GM19025 (cell line): ENCODE results near the gene ACOT7.

Source experiments
- ATAC-seq: cut with Tn5 transposase; IDR thresholded peaks from one replicate; pipeline ENCODE4 v1.9.1; 2021; ENCODE audit warnings: mild to moderate bottlenecking, low read depth, moderate library complexity; ENCODE audit not compliant: unreplicated experiment

Gene ACOT7

DNA sequence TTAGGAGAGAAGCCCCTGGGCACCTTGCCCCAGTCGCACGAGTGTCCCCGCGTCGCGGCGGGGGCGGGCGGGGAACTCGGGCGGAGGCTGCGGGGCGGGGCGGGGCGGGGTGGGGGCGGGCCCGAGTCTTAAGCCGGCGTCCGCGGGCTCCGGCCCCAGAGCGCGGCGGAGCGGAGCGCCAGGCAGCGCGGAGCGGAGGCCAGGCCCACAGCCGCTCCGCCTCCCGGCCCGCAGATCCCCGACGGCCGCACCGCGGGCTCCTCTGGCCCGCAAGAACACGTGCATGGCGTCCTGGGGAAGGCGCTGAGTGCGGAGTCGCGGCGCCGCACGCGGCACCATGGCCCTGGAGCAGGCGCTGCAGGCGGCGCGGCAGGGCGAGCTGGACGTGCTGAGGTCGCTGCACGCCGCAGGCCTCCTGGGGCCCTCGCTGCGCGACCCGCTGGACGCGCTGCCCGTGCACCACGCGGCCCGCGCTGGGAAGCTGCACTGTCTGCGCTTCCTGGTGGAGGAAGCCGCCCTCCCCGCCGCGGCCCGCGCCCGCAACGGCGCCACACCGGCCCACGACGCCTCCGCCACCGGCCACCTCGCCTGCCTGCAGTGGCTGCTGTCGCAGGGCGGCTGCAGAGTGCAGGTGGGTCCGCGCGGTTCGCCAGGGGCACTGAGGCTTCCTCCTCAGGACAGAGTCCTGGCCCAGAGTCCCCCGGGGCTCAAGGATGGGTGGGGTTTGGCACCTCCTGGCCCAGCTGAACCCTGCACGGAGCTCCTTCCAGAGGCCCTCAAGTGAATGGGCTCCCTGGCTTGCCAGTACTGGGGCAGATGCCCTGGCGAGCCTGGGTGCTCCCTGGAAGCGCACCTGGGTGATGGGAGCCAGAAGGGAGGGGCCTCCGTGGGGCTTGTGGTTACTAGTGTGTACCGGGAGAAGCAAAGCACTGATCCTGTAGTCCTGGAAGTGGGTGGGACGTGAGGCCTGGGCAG lies 31.3 kb upstream of the ACOT7 start, which contains the start of gene ESPN:
Gene ESPN (plus strand): TSS at position 158 of the 975 bp plus-strand sequence. CDS start 180 bp downstream, at position 338.
- ATAC-seq = no peak

DNA sequence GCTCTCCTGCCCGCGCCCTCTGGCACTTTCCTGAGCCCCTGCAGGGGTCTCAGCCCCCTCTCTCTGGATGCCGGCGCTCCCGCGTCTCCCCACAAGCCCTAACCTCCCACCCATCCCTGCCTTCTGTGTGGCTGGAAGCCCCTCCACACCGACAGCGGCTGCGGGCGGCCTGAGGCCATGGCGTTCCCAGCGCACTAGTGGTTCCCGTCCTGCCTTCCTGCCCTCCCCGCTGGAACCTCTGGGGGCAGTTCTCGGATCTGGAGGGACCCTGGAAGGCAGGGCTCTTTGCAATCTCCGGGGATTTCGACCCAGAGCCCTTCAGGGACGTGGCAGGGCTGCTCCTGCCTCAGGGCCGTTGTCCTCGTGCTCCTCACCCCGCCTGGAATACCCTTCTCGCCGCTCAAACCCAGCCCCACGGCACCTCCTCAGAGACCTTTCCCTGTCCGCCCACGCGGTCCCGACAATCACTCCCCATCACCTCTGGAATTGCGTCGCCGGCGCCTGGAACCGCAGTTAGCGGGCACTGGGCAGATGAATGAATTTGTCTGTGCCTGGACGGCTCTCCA lies 30.5 kb upstream of the ACOT7 start:
- no peak for ATAC-seq

DNA sequence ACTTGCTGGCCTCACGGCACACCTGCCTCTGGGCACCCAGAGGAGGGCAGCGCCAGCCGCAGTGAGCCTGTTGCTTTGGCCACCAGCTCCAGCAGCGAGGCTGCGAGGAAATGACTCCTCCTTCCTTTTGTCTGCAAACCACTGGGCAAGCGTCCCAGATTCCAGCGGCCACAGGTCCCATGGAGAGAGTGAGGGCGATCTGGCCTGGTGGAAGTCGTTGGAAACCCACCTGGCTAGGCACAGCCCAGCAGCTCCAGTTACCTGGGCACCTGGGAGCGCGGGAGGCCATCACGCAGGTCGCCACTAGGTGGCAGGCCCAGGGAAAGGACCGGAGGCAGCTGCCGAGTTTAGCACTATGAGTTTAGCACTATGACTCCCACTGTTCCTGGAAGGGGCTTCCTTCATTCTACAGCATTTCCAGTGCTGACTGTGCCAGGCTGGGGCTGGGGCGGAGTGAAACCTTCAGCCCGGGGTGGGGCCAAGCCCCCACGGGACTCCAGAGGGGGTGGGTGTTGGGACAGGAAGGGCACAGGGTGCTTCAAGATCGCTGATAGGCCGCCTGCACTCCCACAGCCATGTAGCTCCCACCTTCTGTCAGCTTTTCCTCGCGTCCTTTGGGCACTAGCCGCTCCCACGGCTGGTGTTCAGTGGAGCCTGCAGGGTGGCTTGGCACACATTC lies 29.9 kb upstream of the ACOT7 start:
- no peak for ATAC-seq

DNA sequence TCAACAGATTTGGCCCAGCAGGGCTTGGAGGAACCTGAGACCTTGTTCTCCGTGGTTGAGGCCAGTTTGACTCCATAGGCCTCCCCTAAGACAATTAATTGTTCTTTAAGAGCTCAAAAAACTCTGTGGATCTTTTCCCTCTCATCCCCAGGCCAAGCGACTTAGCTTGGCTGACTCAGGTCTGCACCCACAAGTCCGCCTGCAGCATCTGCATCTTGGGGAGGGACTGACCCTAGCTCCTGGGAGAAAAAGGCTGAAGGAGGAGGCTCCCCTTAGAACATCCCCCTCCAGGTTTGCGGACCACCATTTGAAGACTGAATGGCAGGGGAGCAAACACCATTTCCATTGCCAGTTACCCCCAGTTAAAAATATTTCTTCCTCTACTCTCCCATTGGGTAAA lies 27.7 kb upstream of the ACOT7 start:
- ATAC-seq = no peak

DNA sequence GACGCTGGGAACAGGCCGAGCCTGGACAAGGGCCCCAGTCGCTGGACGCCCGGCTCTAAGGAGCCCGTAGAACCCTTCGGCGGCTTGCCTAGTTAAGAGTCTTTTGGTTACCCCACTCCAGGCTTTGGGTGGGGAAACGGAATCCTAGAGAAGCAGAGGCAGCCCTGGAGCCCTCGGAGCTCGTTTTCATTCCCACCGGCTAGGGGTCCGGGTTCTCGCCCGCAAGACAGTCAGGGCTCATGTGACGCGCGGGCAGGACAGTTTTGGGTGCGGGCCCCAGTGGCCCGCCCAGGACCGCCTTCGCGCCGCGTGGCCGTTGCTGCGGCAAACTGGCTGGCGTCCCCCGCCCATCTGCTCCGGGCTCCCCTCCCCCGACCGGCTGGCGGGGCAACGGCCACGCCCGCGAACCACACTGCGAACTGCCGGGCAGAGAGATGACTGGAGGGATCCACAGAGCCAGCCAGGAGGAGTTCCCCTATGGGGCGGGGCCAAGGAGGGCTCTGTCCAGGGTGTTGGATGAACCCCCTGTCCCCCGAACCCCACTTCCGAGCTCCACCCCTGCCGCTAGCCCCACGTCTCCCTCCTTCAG lies 27.0 kb upstream of the ACOT7 start:
- no peak for ATAC-seq

DNA sequence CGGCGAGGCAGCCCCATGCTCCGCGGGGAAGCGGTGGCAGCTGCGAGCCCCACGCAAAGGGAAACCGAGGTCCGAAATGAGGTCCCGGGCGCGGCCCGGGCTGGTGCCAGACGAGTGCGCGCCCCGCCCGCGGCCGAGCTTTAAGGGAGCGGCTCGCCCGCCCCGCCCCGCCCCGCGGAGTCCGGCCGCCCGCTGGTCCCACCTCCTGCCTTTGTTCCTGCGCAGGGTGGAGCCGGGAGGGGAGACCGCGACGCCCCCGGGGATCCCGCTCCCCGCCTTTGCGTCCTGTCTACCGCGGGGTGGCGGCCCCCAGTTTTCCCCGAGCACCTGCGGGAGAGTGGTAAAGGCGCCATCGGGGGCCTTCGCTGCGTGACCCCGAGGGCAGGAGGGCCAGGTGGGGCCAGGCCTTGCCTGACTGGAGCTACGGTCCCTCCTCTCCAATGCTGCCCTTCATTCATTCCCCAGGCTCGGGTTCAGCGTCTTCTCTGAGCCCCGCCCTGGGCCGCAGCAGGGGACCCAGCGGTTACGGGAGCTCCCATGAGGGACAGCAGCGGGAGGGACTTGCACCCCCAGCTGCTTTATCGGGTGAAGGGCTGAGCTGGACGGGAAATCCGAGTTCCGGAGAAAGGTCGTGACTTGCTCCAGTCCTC lies 26.4 kb upstream of the ACOT7 start, which contains the start of gene HES2:
Gene HES2 (minus strand): TSS at position 116 of the 650 bp plus-strand sequence. CDS start 99 bp downstream, at position 17.
- ATAC-seq = no peak

DNA sequence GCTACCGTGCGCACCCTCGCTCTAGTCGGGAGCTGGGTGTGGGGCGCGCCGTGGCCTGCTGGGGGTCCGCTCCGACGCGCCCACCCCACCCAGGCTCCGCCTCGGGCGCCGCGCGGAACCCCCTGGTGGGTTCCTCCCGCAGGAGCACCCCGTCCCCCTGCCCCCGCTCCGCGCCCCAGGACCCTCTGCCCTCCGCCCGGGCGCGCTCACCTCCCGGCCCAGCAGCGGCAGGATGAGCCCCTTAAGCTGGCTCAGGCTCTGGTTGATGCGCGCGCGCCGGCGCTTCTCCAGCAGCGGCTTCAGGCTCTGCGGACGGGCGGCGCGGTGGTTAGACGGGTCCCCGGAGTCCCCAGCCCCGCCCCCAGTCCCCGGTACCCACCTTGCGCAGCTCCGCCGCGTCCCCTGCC lies 25.8 kb upstream of the ACOT7 start:
- ATAC-seq = no peak

DNA sequence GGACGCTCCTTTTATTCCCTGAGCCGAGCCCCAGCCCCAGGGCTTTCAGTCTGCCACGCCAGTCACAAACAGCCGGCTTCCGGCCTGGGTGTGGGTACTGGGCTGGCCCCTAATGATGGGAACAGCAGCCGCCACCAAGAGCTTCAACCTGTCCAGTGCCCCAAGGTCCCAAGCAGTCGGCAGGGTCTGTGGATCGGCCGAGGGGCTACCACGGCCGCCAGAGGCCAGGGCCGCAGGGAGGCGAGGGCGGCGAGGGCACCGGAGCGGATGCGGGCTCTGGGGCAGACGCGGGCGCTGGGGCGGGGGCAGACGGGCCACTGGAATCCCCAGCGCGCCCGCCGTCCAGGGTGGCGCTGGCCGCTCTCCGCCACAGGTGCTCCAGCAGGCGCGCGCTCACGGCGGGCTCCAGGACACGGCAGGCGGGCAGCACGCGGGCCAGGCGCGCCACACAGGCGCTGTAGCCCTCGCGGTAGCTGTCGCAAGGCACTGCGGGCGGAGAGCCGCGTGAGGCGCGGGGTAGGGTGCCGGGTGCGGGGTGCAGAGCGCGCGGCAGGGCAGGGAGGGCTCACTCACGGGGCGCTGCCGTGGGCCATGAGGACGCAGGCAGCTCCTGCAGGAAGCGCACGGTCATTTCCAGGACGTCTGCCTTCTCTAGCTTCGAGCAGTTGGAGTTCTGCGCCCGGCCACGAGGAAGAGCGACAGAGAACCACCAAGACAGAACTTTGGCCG lies 25.3 kb upstream of the ACOT7 start:
- ATAC-seq = no peak

DNA sequence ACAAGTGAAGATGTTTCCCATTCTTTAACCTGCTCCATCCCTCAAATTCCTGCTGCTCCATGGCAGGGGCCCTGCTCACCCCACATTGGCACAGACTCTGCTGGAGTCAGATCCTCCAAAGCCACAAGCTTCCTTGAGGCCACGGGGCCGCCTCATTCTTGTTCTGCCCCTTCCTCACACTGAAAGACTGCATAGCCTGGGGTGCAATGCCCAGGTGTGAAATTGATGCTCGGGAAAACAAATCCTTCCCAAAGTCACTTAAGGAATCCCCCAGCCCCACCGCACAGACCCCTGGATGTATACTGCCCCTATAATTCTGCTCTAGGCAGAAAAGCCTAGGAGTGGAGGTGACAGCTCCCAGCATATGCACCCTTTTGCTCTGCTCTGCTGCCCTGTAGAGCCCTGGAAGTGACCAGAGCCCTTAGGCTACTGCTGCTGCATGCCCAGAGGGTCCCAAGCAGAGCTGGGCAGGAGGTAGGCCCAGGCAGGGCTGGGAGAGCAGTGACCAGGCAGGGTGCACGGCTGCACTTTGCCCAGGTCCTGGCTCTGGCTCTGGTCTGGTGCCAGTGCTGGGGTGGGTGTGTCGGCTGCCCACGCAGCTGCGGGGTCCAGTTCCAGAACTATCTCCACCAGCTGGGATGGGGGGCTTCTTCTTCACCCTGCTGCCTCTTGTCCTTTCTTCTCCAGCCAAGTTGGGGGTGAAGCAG lies 24.5 kb upstream of the ACOT7 start:
- no peak for ATAC-seq

DNA sequence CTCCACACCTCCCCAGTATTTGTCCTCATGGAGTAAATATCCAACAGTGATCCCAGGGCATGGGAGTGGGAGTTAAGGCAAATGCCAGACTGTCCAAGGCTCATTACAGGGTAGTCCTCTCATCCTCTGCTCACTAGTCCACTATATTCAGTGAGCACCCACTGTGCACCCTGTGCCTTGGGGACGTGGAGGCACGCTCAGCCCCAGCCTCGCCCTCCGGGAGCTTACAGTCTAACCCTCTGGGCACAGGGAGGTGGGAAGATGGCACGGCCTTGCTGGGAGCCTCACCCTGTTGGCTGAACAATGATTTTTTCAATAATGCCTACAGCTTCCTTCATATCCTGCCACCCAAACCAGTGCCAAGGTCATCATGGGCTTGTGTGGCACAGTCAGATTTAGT lies 23.3 kb upstream of the ACOT7 start:
- no peak for ATAC-seq

DNA sequence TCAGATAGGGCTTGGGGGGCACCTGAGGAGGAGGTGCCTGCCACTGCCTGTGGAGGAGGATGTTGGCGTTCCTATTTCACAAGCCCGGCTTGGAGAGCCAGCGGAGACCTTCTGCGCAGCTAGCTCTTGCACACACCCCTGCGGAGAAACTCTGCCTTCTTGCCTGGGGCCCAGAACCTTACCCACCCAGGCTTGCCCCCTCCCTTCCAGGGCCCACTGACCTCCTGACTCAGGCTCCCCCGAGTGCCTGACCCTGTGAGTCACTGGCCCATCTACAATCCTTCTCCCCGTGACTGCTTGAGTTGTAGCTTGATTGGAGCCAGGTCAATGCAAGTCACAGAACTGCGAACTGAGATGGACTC lies 22.7 kb upstream of the ACOT7 start:
- ATAC-seq = no peak

DNA sequence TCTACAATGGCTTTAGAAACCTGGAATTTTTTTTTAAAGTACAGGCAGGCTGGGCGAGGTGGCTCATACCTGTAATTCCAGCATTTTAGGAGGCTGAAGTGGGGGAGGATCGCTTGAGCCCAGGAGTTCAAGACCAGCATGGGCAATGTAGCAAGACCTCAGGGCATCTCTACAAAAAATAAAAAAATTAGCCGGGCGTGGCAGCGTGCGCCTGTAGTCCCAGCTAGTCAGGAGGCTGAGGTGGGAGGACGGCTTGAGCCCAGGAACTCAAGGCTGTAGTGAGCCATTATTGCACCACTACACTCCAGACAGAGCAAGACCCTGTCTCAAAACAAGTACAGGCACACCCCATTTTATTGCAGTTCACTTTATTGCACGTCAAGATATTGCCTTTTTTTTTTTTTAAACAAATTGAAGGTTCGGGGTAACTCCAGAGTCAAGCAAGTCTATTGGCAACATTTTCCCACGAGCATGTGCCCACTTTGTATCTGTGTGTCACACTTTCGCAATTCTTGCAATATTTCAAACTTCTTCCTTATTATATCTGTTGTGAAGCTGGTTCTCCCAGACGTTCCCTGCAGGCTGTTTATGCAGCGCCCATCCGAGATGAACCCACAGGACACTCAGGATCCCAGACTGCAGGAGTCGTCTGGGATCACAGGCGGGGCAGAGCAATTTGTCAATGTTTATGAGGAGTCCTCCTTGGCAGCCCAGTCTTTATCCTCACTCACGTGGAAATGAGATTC lies 21.5 kb upstream of the ACOT7 start:
- ATAC-seq = no peak

DNA sequence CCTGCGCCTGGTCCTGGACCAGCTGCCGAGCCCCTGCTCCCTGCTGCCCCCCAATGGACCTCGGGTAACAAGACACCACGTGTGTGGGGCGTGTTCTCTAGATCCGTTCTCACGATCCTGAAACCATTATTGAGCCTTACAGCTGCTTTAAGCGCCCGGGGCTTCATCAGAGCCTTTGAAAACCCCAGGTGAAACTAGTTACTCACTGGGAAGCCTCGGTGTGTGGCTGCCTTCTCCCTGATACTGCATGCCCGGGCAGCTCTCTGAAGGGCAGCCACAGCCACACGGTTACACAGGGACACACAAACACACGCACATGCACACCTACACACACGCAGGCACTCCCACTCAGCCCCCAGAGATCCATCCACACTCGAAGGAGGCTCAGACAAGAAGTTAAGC lies 20.9 kb upstream of the ACOT7 start:
- ATAC-seq = no peak

DNA sequence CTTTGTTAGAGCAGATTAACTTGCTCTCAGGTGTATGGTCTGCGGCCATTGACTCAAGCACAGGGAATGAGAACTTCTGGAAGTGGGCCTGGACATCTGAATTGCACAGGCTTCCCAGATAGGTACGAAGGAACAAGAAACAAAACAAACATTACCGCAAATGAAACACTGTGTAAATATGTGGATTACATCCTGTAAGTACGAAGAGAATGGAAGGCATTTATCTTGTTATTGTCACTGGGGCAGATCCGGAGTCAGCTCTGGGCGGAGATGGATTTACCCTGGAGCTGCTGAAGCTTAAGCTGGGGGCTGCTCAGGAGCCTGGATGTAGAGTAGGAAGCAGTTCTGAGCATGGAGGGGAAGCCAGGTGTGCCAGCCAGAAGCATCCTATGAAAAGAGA lies 19.3 kb upstream of the ACOT7 start:
- ATAC-seq = no peak

DNA sequence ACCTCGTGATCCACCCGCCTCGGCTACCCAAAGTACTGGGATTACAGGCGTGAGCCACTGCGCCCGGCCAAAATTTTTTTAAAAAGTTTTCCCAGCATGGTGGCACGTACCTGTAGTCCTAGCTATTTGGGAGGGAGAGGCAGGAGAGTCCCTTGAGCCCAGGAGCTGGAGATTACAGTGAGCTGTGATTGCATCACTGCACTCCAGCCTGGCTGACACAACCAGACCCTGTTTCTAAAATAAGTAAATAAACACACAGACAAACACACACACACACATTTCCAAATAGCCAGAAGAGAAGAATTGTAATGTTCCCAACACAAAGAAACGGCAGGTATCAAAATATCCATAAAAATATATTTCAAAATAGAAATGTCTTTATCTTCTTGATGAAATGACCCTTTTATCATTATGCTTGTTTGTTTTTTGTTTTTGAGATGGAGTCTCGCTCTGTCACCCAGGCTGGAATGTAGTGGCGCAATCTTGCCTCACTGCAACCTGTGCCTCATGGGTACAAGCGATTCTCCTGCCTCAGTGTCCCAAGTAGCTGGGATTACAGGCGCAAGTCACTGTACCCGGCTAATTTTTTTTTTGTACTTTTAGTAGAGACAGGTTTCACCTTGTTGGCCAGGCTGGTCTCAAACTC lies 16.8 kb upstream of the ACOT7 start:
- ATAC-seq = no peak

DNA sequence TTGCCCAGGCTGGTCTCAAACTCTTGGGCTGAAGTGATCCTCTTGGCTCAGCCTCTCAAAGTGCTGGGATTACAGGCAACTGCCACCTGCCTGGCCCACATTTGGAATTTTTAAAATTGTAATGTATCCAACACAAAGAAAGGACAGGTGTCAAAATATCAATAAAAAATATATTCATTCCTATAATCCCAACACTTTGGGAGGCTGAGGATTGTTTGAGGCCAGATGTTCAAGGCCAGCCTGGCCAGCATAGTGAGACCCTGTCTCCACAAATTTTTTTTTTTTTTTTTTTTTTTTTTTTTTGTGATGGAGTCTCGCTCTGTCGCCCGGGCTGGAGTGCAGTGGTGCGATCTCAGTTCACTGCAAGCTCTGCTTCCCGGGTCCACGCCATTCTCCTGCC lies 16.2 kb upstream of the ACOT7 start:
- ATAC-seq = no peak

DNA sequence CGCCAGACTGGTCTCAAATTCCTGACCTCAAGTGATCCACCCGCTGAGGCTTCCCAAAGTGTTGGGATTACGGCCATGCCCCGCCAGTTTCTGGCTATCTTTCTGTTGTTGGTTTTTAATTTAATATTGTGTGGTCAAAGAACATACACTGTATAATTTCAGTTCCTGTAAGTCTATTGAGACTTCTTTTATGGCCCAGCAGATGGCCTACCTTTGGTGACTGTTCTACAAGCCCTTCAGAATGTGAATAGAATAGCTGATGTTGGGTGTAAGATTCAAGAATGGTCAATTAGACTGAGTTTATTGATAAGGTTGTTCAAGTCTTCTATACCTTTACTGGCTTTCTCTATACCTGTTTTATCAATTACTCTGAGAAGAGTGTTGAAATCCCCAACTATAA lies 15.5 kb upstream of the ACOT7 start:
- ATAC-seq = no peak

DNA sequence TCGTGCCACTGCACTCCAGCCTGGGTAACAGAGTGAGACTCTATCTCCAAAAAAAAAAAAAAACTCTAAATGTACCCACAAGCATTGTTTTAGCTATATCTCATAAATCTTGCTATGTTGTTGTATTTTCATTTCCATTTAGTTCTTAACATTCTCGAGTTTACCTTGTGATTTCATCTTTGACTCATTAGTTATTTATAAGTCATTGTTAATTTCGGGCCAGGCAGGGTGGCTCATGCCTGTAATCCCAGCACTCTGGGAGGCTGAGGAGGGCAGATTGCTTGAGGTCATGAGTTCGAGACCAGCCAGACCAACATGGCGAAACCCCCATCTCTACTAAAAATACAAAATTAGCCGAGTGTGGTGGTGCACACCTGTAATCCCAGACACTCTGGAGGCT lies 14.5 kb upstream of the ACOT7 start:
- no peak for ATAC-seq
